Measurements from ENCODE around the gene PLSCR3. TPM values are rescaled to one million over a fixed set of nuclear protein-coding genes. Genes with fewer than 3 reads are reported as not detected.
A peak's percentile ranks its signal among the peaks of the same experiment; 100 is the strongest.

Gene PLSCR3
- total RNA-seq, 1 donor from 2014 or later: 81.4 TPM

GRCh38 chr17:7392696-7393612, 1.4 kb downstream of the PLSCR3 start:
- TF ChIP-seq CTCF (IDR thresholded peaks at IDR 0.05): no peak
- Mint-ChIP-seq H3K4me3 (ENCODE audit: unreplicated experiment) (peak overlapping the region; percentile 85), H3K4me1 (ENCODE audit: unreplicated experiment) (peaks cover 9% of the 10 kb centered on the region), H3K9me3 (ENCODE audit: unreplicated experiment) (no peaks in the 10 kb centered on the region), H3K36me3 (ENCODE audit: unreplicated experiment) (peaks cover 9% of the 10 kb centered on the region), H3K27me3 (ENCODE audit: unreplicated experiment) (no peaks in the 10 kb centered on the region), H3K27ac (ENCODE audit: unreplicated experiment) (no peak overlapping the region)
- no peak for DNase-seq (ENCODE audit: extremely low spot score, unreplicated experiment)

DNA sequence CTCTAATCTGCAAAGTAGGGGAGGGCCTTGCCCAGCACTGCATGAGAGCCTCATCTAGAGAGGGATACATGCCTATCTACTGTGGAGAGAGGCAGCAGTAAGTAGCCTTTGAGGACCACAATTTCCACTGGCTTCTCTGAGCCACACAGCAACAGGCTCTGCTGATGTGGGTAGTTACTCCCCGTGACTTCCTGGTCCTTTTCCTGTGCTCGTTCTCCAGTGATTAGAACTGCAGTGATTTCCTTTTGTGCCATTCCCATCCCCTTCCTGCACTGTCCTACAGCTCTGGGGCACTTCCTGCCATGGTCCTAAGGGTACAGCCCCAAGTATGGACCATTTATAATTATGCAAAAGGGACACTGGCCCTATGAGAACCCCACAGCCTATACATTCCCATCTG, 3.0 kb downstream of the PLSCR3 start:
- H3K36me3 Mint-ChIP-seq (ENCODE audit: unreplicated experiment): peaks cover 13% of the 10 kb centered on the region
- H3K27me3 Mint-ChIP-seq (ENCODE audit: unreplicated experiment): no peaks in the 10 kb centered on the region
- H3K9me3 Mint-ChIP-seq (ENCODE audit: unreplicated experiment): no peaks in the 10 kb centered on the region
- H3K4me3 Mint-ChIP-seq (ENCODE audit: unreplicated experiment): no peak overlapping the region
- no peak for DNase-seq (ENCODE audit: extremely low spot score, unreplicated experiment)
- no peak overlapping the region for H3K27ac Mint-ChIP-seq (ENCODE audit: unreplicated experiment)
- H3K4me1 Mint-ChIP-seq (ENCODE audit: unreplicated experiment): peaks cover 9% of the 10 kb centered on the region
- no peak for TF ChIP-seq CTCF (IDR thresholded peaks at IDR 0.05)

DNA sequence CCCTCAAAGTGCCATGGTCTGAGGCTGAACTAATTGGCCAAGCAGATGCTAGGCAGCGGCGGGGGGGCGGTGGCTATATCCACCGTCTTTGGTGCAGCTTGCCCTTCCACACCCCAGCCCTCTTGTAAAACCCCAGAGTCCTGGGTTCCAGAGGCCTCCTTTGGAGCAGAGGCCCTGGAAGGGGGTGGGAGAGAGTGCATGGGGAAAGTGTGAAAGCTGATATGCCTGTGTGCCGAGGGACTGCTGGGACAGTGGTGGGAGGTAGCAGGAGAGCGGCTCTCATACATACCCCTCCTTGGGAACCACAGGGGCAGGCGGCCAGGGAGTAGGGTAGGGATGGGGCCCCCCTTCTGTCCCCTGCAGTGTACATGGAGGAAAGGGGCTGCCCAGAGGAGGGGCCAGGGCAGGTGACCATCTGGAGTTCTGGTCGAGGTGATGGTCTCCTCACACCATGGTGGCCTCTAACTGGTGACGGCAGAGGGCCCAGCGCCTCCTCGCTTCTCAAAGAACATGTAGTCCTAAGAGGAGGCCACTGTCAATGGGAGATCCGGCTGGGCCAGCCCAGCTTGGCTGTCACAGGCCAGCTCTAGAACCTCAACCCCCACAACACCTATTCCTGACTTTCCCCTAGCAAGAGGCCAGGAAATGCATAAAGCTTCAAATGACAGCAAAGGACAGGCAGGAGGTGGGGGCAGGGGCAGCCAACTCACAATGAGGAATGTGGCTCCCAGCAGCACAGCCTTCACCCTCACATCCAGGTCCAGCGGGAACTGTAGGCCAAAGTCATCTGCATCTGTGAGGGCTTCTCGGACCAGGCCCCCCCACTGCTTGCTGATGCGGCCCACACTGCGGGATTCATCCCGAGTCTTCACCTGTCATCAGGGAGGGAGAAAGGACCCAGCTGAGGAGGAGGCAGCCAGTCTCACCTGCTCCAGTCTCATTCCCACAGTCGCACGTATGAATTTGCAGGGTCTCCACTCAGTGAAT, 4.1 kb downstream of the PLSCR3 start:
- Mint-ChIP-seq H3K27ac (ENCODE audit: unreplicated experiment) (no peak overlapping the region), H3K9me3 (ENCODE audit: unreplicated experiment) (no peaks in the 10 kb centered on the region), H3K27me3 (ENCODE audit: unreplicated experiment) (no peaks in the 10 kb centered on the region), H3K36me3 (ENCODE audit: unreplicated experiment) (peaks cover 13% of the 10 kb centered on the region), H3K4me1 (ENCODE audit: unreplicated experiment) (peaks cover 9% of the 10 kb centered on the region), H3K4me3 (ENCODE audit: unreplicated experiment) (no peak overlapping the region)
- no peak for TF ChIP-seq CTCF (IDR thresholded peaks at IDR 0.05)
- DNase-seq (ENCODE audit: extremely low spot score, unreplicated experiment): no peak

- no peak for TF ChIP-seq CTCF (IDR thresholded peaks at IDR 0.05)
- Mint-ChIP-seq H3K9me3 (ENCODE audit: unreplicated experiment) (no peaks in the 10 kb centered on the region), H3K27ac (ENCODE audit: unreplicated experiment) (no peak overlapping the region), H3K36me3 (ENCODE audit: unreplicated experiment) (peaks cover 13% of the 10 kb centered on the region), H3K4me3 (ENCODE audit: unreplicated experiment) (no peak overlapping the region), H3K4me1 (ENCODE audit: unreplicated experiment) (peaks cover 3% of the 10 kb centered on the region), H3K27me3 (ENCODE audit: unreplicated experiment) (no peaks in the 10 kb centered on the region)
- DNase-seq (ENCODE audit: extremely low spot score, unreplicated experiment): no peak
Measured at GRCh38 chr17:7388856-7389255, 5.5 kb downstream of the PLSCR3 start.
